Smooth muscle cell (in vitro differentiated cells): ENCODE results near the gene STK31. TPM values are rescaled to one million over a fixed set of nuclear protein-coding genes. Genes with fewer than 3 reads are reported as not detected.
"Not testable (repeated sequence)": the region's sequence is repeated elsewhere in the genome, so short reads cannot be mapped to it uniquely, and the experiment has no call there.

ENCODE experiments used
- DNase-seq: peaks from one replicate; lab custom pipeline; 2025; ENCODE audit not compliant: unreplicated experiment; lab: John Stamatoyannopoulos, UW
- H2AFZ ChIP-seq: fragments of 200-600 bp; sonication (generic); 2 replicates; pipeline ENCODE4 v1.6.0; 2016; ENCODE audit warnings: antibody characterized with exemption, low read depth, mild to moderate bottlenecking
- H3F3A ChIP-seq: fragments of 200-600 bp; sonication (generic); 2 replicates; pipeline ENCODE4 v1.6.0; 2017; ENCODE audit warnings: antibody characterized with exemption, low read depth
- H3K27ac ChIP-seq: fragments of 200-600 bp; sonication (generic); 2 replicates; pipeline ENCODE4 v1.5.1; 2016; ENCODE audit warnings: low read depth, mild to moderate bottlenecking
- H3K27me3 ChIP-seq: fragments of 200-600 bp; sonication (generic); 2 replicates; pipeline ENCODE4 v1.6.1; 2016; ENCODE audit warnings: low read depth, mild to moderate bottlenecking
- H3K36me3 ChIP-seq: fragments of 200-600 bp; sonication (generic); 2 replicates; pipeline ENCODE4 v1.5.1; 2016; ENCODE audit warnings: low read depth
- H3K4me1 ChIP-seq: fragments of 200-600 bp; sonication (generic); 2 replicates; pipeline ENCODE4 v1.5.1; 2016; ENCODE audit warnings: low read depth
- H3K4me2 ChIP-seq: fragments of 200-600 bp; sonication (generic); 2 replicates; pipeline ENCODE4 v1.6.0; 2016; ENCODE audit warnings: mild to moderate bottlenecking
- H3K4me3 ChIP-seq: fragments of 200-600 bp; sonication (generic); 2 replicates; pipeline ENCODE4 v1.5.1; 2016; ENCODE audit warnings: mild to moderate bottlenecking
- H3K79me2 ChIP-seq: fragments of 200-600 bp; sonication (generic); 2 replicates; pipeline ENCODE4 v1.6.0; 2016; ENCODE audit warnings: low read depth, mild to moderate bottlenecking
- H3K9ac ChIP-seq: fragments of 200-600 bp; sonication (generic); 2 replicates; pipeline ENCODE4 v1.6.0; 2016; ENCODE audit warnings: low read depth
- H3K9me3 ChIP-seq: fragments of 200-600 bp; sonication (generic); replicated peaks from 2 replicates; pipeline ENCODE4 v1.5.1; 2016; ENCODE audit warnings: low read depth
- H4K20me1 ChIP-seq: fragments of 200-600 bp; sonication (generic); 2 replicates; pipeline ENCODE4 v1.6.0; 2016; ENCODE audit warnings: low read depth
- CTCF ChIP-seq: fragments of 200-600 bp; sonication (generic); IDR thresholded peaks from 2 replicates; pipeline ENCODE4 v1.5.1; 2017; ENCODE audit warnings: borderline replicate concordance, mild to moderate bottlenecking, antibody characterized with exemption; ENCODE audit not compliant: insufficient read depth, poor library complexity, severe bottlenecking
- WGBS: methylation state at CpG from one replicate; pipeline ENCODE4 v1.1.7; 2016; ENCODE audit warnings: low lambda C conversion rate; 5-methylcytosine and 5-hydroxymethylcytosine counted together
- polyA plus RNA-seq: library from polyadenylated mRNA; unstranded; fragments of >200 nt; fragmentation: Nextera tagmentation; extraction: Ambion mirVana; gene quantifications from 2 replicates; pipeline ENCODE4 v1.2.1, GENCODE V29; 2016
- total RNA-seq: library from RNA; depleted of rRNA; stranded (reverse); fragments of >200 nt; gene quantifications from 2 replicates; pipeline ENCODE4 v1.2.3, GENCODE V29; 2014

Gene STK31
- total and polyA plus RNA-seq, 2 experiments from 2014 or later, result not detected

GRCh38 chr7:23714579-23714978 is 4.6 kb downstream of the STK31 start:
- no peak for DNase-seq
- Histone ChIP-seq H3K9me3 (no peaks in the 10 kb centered on the region), H4K20me1 (no peaks in the 10 kb centered on the region), H2AFZ (no peak overlapping the region), H3K79me2 (no peaks in the 10 kb centered on the region), H3K4me2 (no peak overlapping the region), H3K4me1 (peaks cover 8% of the 10 kb centered on the region), H3F3A (no peaks in the 10 kb centered on the region), H3K4me3 (no peak overlapping the region), H3K27me3 (no peaks in the 10 kb centered on the region), H3K9ac (no peak overlapping the region), H3K27ac (no peak overlapping the region), H3K36me3 (no peaks in the 10 kb centered on the region)
- TF ChIP-seq CTCF, result no peak
- 100% methylated on average over 1 of the region's 1 CpG for WGBS

GRCh38 chr7:23715099-23715498 is 5.1 kb downstream of the STK31 start:
- DNase-seq, result no peak
- Histone ChIP-seq H3K4me3 (no peak overlapping the region), H3K27me3 (no peaks in the 10 kb centered on the region), H4K20me1 (no peaks in the 10 kb centered on the region), H3K4me1 (peaks cover 8% of the 10 kb centered on the region), H3F3A (no peaks in the 10 kb centered on the region), H3K4me2 (no peak overlapping the region), H3K27ac (no peak overlapping the region), H3K79me2 (no peaks in the 10 kb centered on the region), H2AFZ (no peak overlapping the region), H3K9ac (no peak overlapping the region), H3K9me3 (no peaks in the 10 kb centered on the region), H3K36me3 (no peaks in the 10 kb centered on the region)
- WGBS, result 75% methylated on average over 6 of the region's 6 CpGs
- TF ChIP-seq CTCF, result no peak

- no peak for DNase-seq
- H3K27ac ChIP-seq, result no peak overlapping the region
- no peaks in the 10 kb centered on the region for H4K20me1 ChIP-seq
- no peaks in the 10 kb centered on the region for H3F3A ChIP-seq
- WGBS, result 100% methylated on average over 1 of the region's 1 CpG
- H3K79me2 ChIP-seq, result no peaks in the 10 kb centered on the region
- no peak for TF ChIP-seq CTCF
- no peak overlapping the region for H2AFZ ChIP-seq
- H3K9me3 ChIP-seq, result no peaks in the 10 kb centered on the region
- H3K9ac ChIP-seq, result no peak overlapping the region
- H3K36me3 ChIP-seq, result no peaks in the 10 kb centered on the region
- no peak overlapping the region for H3K4me3 ChIP-seq
- H3K4me1 ChIP-seq, result peaks cover 8% of the 10 kb centered on the region
- no peaks in the 10 kb centered on the region for H3K27me3 ChIP-seq
- no peak overlapping the region for H3K4me2 ChIP-seq
Observed at GRCh38 chr7:23717788-23718187, 7.8 kb downstream of the STK31 start.

GRCh38 chr7:23721456-23721855 is 11.4 kb downstream of the STK31 start:
- no peaks in the 10 kb centered on the region for H3K9me3 ChIP-seq
- no peaks in the 10 kb centered on the region for H4K20me1 ChIP-seq
- H3F3A ChIP-seq, result no peaks in the 10 kb centered on the region
- H3K79me2 ChIP-seq, result no peaks in the 10 kb centered on the region
- TF ChIP-seq CTCF, result no peak
- H3K36me3 ChIP-seq, result no peaks in the 10 kb centered on the region
- H3K9ac ChIP-seq, result no peak overlapping the region
- H3K4me2 ChIP-seq, result peak overlapping the region; percentile 50
- peak overlapping the region; percentile 63 for H2AFZ ChIP-seq
- H3K27ac ChIP-seq, result no peak overlapping the region
- no peaks in the 10 kb centered on the region for H3K27me3 ChIP-seq
- no peak overlapping the region for H3K4me3 ChIP-seq
- no peak for DNase-seq
- WGBS, result 43% methylated on average over 4 of the region's 4 CpGs
- no peaks in the 10 kb centered on the region for H3K4me1 ChIP-seq

- H3K27me3 ChIP-seq, H3F3A ChIP-seq, H3K36me3 ChIP-seq, H3K79me2 ChIP-seq, H3K9ac ChIP-seq, H3K4me2 ChIP-seq, H2AFZ ChIP-seq, H3K9me3 ChIP-seq, H4K20me1 ChIP-seq, H3K4me1 ChIP-seq, H3K27ac ChIP-seq, H3K4me3 ChIP-seq, DNase-seq: not testable (repeated sequence)
- 92% methylated on average over 21 of the region's 21 CpGs for WGBS
Observed at GRCh38 chr7:23722587-23723216, 12.7 kb downstream of the STK31 start.
